ENCODE measurements around the gene ZBTB8A.
A peak's percentile ranks its signal among the peaks of the same experiment; 100 is the strongest.
"Not testable (repeated sequence)": the region's sequence is repeated elsewhere in the genome, so short reads cannot be mapped to it uniquely, and the experiment has no call there.

The ZBTB8A gene

DNA sequence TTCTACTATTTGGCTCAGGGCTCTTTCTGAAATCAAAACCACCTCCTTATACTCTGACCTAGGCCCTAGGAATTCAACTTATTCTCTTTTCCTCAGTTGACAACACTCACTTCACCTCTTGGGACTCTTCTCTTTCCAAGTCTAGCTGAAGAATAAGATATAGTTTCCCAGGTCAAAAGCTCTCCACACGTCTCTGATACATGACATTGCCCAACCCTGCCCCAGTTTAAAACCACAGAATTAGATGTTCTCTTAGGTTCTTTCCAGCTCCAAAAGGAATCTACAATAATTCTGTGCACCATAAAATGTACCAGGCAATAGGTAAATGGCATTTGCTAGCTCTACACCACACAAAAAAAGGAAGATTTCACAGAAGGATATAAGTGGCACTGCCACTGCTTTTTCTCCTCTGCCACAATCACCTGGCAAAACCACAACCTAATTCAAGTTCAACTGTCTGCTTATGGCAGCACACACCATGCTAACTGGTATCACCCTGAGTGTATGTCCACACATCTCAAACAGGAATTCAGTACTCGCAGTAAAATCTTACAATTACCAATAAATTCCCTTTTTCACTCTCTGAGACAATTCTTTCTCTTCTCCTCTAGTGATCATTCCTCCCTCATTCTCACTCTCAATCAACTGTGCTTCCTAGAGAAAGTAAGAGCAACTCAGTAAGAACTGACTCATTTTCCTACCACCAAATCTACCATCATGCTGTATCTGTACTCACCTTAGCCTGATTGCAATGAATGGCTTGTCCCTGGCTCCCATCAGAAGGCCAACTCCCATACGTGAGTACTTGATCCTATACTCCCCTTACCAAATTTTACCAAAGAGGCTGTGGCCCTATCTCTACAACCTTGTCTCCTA lies 83.8 kb downstream of the ZBTB8A start:
- DNase-seq, result no peak

DNA sequence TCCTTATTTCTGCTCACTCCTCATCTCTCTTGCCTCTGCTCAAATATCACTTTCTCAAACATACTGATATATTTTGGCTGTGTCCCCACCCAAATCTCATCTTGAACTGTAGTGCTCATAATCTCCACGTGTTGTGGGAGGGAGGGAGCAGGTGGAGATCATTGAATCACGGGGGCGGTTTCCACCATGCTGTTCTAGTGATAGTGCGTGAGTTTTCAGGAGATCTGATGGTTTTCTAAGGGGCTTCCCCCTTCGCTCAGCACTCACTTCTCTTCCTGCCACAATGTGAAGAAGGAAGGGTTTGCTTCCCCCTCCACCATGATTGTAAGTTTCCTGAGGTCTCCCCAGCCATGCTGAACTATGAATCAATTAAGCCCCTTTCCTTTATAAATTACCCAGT lies 84.5 kb downstream of the ZBTB8A start:
- DNase-seq, result no peak

DNA sequence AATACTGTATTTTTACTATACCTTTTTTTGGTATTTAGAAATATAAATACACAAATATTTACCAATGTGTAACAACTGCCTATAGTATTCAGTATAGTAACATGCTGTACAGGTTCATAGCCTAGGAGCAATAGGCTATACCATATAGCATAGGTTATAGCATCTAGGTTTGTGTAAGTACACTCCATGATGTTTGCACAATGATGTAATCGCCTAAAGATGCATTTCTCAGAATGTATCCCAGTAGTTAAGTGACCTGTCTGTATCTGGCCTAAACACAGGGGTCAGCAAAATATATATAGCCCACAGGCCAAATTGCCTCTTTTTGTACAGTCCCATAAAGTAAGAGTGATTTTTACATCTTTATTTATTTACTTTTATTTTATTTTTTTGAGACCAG lies 86.9 kb downstream of the ZBTB8A start:
- peak; percentile 28 for DNase-seq

DNA sequence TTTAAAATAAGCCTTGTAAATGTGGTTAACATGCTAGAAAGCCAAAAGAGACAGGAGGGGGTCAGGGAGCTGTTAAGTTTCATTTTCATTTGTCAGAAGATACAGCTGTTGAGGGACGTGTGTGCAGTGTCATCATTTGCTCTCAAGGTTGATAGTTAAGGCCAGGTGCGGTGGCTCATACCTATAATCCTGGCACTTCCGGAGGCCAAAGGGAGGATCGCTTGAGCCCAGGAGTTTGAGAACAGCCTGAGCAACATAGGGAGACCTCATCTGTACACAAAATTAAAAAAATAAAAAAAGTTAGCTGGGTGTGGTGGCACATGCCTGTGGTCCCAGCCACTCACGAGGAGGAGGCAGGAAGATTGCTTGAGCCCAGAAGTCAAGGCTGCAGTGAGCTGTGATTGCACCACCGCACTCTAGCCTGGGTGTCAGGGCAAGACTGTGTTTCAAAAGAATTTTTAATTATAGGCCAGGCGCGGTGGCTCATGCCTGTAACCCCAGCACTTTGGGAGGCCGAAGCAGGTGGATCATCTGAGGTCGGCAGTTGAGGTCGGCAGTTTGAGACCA lies 88.5 kb downstream of the ZBTB8A start:
- peak; percentile 24 for DNase-seq

DNA sequence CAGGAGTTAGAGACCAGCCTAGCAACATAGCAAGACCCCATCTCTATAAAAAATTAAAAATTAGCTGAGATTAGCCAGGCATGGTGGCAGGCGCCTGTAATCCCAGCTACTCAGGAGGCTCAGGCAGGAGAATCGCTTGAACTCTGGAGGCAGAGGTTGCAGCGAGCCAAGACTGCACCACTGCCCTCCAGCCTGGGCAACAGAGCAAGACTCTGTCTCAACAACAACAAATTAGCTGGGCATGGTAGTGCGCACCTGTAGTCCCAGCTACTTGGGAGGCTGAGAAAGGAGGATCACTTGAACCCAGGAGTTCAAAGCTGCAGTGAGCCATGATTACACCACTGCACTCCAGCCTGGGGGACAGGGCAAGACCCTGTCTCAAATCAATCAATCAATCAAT lies 90.9 kb downstream of the ZBTB8A start:
- DNase-seq, result not testable (repeated sequence)

DNA sequence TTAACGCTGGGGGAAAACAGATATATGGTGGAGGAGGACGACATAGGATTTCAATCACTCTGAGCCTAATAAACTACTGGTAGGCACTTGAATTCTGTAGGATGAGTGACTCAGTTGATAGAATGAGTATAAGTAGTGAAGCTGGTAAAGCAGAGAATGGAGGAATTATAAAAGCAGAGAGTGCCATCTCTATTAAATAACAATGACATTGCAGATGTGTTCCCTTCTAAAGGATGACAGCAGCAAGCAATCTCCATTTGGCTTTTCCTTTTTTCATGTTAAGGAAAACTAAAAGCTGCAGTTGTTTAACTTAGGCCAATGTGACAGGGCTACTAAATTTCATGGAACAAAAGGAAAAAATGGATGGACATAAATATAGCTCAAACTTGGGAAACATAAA lies 93.6 kb downstream of the ZBTB8A start:
- no peak for DNase-seq

DNA sequence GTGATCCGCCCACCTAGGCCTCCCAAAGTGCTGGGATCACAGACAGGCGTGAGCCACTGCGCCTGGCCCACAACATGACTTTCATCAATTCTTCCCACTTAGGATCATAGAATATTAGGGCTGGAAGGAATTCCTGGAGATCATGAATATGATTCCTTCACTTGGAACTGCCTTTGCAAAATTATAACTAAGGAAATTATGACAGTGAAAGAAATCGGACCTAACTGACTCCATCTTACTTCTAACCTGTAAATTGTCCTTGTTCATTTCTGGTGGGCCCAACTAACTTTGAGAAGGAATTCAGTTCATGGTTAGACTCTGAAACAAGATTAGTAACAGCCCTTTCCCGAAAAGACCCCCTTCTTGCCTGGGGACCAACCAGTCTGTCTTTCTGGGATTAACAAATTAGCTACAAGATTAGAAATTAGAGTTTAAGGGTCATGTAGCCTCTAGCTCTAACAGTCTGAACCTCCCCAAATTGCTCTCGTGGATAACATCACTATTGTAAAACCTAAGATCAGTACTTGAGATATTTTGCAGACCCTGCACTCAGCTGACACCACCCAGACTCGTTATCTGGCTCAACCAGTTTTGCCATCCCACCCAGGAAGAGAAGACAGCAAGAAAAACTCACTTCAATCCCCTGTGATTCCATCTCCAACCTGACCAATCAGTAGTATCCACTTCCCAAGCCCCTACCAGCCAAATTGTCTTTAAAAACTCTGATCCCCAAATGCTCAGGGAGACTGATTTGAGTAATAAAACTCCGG lies 96.5 kb downstream of the ZBTB8A start:
- DNase-seq, result no peak

DNA sequence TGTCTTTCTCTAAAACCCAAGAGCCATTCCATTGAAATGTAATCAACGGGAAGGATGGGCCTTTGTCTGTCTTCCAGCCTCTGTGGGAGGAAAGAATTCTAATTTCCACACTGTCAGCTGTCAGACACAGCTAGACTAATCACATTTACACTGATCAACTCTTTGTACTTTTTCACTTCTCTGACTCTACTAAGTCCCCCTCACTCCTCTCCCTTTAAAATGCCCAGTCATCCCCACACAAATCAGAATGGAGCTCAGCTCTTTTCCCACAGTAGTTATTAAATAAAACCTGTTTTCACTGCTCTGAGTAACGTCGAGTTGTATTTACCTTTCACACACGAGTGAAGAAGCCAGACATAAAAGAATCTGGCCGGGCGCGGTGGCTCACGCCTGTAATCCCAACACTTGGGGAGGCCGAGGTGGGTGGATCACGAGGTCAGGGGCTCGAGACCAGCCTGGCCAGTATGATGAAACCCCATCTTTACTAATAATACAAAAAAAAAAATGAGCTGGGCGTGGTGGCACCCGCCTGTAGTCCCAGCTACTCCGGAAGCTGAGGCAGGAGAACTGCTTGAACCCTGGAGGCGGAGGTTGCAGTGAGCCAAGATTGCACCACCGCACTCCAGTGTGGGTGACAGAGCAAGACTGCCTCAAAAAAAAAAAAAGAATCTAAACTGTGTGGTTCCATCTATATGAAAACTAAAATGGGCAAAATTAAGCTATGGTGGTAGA lies 97.9 kb downstream of the ZBTB8A start:
- DNase-seq, result no peak

DNA sequence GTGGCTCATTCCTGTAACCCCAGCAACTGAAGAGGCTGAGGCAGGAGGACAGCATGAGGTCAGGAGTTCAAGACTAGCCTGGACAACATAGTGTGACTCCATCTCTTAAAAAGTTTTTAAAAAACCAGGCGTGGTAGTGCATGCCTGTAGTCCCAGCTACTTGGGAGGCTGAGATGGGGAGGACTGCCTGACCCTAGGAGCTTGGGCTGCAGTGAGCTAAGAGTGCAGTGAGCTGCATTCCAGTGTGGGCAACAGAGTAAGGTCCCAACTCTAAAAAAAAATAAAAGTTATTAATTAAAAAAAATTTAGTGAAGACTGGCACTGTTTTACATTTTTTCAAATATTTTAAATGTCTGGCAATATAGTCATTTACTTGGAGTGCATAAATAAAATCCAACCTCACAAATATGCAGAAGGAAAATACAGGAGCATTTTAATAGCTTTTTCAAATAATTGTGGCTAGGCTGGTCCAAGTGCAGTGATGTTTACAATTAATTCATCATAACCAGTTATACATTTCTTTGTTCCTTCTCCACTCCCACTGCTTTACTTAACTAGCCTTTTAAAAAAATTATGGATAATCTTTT lies 100.4 kb downstream of the ZBTB8A start:
- DNase-seq, result no peak

DNA sequence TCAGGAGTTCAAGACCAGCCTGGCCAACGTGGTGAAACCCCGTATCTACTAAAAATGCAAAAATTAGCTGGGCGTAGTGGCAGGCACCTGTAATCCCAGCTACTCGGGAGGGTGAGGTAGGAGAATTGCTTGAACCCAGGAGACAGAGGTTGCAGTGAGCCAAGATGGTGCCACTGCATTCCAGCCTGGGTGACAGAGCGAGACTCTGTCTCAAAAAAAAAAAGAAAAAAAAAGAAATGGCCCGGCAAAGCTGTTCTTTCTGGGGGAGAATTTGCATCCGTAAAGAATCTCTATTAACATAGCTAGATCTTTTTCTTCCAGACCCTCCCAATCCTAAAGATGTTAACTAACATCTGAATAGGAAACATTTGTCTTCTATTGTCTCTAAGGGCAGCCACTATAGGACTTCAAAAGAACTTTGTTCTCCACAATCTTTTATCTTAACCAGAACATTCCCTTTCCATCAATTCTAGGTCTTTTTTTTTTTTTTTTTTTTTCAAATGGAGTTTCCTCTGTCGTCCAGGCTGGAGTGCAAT lies 103.1 kb downstream of the ZBTB8A start:
- DNase-seq, result not testable (repeated sequence)

DNA sequence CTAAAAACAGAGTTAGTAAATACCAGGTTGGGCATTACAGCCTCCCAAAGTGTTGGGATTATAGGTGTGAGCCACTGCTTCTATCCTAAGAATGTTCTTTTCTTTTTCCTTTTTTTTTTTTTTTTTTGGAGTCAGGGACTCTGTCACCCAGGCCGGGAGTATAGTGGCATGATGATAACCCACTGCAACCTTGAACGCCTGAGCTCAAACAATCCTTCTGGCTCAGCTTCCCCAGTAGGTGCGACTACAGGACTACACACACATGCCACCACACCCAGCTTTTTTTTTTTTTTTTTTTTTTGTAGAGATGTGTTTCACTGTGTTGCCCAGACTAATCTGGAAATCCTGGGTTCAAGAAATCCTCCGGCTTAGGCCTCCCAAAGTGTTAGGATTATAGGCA lies 105.2 kb downstream of the ZBTB8A start:
- no peak for DNase-seq

DNA sequence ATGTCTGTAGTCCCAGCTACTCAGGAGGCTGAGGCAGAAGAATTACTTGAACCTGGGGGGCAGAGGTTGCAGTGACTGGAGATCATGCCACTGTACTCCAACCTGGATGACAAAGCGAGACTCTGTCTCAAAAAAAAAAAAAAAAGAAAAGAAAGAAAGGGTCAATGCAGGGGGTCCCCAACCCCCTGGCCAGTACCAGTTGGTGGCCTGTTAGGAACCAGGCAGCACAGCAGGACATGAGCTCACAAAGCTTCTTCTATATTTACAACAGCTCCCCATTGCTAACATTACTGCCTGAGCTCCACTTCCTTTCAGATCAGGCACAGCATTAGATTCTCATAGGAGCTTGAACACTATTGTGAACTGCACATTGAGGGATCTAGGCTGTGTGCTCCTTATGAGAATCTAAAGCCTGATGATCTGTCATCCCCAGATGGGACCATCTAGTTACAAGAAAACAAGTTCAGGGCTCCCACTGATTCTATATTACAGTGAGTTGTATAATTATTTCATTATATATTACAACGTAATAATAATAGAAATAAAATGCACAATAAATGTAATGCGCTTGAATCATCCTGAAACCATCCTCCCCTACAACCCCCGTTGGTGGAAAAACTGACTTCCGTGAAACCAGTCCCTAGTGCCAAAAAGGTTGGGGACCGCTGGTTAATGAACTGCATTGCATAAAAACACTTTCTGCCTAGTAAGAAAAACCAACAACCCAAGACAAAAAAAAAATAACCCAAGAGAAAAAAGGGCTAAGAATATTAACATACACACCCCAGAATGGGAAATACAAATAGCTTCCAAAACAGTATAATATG lies 108.3 kb downstream of the ZBTB8A start:
- DNase-seq, result no peak

DNA sequence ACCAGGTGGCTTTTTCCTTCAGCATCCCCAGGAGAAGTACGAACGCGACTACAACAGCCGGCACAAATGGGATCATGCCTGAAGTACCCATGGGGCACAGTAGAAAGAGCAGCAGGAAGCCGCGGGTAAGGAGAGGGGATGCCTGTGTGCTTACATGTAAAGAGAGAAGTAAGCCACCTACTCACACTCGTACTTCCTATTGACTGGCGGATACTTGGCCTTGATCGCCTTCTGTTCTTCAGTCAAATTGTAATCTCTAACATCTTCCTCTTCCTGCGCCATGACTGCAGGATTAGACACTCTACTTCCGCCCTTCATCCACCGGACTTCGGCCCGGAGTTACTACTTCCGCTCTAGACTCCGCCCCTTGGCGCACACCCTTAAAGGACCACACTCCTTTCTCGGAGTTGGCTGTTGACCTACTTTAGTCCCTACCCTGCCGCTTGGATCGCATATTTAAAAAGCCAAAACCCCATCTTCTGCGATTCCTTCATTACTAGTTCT lies 111.1 kb downstream of the ZBTB8A start, which contains the start of gene ZBTB8OS:
ZBTB8OS (minus strand) TSS at position 303 of the 504 bp plus-strand sequence; CDS start at position 282, 21 bp downstream.
- peak; percentile 84 for DNase-seq

DNA sequence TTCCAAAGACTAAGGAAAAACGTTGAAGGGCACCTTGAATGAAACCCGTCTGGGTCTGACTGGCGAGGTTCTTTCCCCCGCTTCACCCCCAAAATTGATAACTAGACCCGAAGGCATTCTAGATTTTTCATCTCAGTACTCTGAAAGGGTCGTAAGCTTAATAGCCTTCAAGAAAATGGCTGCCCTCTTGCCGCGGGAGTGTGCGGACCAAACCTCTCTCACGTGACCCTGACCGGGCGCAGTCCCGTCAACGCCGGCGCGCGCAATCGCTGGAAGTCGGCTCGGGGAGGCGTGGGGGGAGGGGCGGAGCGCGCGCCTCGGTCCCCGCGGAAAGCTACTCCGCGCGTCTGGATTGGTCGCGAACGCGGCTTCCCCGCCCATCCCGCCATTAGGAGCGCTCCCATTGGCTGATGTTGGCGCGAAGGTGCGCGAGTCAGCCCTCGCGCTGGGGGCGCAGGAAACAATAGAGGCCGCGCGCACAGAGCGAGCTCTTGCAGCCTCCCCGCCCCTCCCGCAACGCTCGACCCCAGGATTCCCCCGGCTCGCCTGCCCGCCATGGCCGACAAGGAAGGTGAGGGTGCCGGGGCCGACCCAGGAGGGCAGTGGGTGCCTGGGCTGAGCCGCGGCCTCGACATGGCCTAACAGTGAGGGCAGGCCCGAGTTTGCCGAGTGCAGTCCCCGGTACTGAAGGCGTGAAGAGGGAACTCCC lies 111.7 kb downstream of the ZBTB8A start, which contains the start of gene RBBP4:
RBBP4 (plus strand) TSS at position 457 of the 709 bp plus-strand sequence; CDS start at position 556, 99 bp downstream.
- DNase-seq, result peak; percentile 84

DNA sequence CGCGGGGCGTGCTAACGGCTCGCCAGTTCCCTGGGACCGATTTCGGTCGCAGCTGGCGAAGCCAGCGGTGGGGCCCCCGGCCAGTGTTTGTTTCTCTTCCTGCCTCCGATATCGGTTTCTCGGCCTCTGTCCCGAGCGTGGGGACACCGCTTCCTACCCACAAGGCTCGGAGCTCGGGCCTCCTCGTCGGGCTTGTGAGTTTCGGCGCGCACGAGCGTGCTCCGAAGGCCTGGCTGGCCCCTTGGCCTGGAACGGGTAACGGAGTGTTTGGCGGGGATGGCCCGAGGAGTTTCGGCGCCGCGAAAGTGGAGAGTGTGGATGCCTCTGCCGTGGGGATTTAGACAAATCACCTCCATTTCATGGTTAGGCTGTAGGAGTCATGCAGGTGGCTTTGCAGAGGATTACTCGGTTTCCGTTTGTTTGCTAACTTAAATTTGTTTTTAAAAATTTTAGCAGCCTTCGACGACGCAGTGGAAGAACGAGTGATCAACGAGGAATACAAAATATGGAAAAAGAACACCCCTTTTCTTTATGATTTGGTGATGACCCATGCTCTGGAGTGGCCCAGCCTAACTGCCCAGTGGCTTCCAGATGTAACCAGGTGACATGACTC lies 112.3 kb downstream of the ZBTB8A start:
- no peak for DNase-seq

DNA sequence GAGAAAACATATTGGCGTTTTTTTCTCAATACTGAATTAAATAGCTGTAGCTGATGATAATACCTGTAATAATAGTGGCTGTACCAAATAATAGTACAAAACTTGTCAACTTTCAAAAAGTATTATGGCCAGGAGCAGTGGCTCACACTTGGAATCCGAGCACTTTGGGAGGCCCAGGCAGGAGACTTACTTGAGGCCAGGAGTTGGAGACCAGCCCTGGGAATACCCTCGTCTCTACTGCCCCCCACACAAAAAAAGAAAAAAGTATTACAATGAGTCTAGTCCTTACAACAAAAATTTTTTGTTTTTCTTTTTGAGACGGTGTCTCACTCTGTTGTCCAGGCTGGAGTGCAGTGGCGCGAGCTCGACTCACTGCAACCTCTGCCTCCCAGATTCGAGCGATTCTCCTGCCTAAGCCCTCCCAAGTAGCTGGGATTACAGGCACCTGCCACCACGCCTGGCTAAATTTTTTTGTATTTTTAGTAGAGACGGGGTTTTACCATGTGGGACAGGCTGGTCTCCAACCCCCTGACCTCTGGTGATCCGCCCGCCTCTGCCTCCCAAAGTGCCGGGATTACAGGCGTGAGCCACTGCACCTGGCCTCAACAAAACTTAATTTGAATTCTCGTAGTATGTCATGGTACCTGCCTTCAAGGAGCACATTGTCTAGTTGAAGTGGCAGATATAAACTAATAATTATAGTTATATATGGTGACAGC lies 113.2 kb downstream of the ZBTB8A start:
- no peak for DNase-seq

Measured in NCI-H510A treated with DMSO at 0.1 percent for 48 hours (cell line).